ENCODE results near the gene PLEKHM2.

DNA sequence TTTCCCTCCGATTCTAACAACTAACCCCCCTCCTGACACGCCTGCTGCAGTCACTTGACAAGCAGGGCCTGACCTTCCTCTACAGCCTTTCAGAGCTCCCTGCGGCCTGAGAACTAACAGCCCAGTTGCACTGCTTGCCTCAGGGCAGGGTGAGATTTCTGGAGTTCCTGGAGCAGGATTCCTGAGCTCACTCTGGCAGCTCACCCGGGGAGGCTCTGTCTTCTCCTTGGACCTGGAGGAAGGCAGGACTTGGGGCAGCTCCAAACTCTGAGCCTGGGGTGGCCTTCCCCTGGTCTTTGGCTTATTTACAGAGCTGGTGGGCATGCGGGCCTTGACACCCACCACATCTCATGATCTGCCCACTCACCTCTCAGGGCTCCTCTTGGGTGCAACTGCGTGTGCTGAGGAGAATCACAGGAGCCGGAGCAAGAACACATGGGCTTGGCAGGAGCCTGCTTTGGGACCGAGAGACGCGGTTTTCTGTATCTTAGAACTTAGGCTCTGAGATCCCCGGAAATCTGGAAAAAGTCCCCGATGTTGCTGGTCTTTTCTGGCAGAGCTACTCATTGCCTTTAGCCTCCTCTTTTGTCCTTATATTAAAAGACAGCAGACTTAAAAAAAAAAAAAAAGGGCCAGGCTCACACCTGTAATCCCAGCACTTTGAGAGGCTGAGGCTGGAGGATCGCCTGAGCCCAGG is 38.9 kb downstream of the PLEKHM2 start:
- TF ChIP-seq CTCF (IDR thresholded peaks at IDR 0.05; ENCODE audit: low read depth, low read length, poor library complexity, severe bottlenecking) (no peak), EZH2phosphoT487 (IDR thresholded peaks at IDR 0.05; ENCODE audit: borderline replicate concordance, low read length) (no peak)

Measured in DOHH2 (cell line).